ENCODE measurements around the gene AVPR2.

The AVPR2 gene

DNA sequence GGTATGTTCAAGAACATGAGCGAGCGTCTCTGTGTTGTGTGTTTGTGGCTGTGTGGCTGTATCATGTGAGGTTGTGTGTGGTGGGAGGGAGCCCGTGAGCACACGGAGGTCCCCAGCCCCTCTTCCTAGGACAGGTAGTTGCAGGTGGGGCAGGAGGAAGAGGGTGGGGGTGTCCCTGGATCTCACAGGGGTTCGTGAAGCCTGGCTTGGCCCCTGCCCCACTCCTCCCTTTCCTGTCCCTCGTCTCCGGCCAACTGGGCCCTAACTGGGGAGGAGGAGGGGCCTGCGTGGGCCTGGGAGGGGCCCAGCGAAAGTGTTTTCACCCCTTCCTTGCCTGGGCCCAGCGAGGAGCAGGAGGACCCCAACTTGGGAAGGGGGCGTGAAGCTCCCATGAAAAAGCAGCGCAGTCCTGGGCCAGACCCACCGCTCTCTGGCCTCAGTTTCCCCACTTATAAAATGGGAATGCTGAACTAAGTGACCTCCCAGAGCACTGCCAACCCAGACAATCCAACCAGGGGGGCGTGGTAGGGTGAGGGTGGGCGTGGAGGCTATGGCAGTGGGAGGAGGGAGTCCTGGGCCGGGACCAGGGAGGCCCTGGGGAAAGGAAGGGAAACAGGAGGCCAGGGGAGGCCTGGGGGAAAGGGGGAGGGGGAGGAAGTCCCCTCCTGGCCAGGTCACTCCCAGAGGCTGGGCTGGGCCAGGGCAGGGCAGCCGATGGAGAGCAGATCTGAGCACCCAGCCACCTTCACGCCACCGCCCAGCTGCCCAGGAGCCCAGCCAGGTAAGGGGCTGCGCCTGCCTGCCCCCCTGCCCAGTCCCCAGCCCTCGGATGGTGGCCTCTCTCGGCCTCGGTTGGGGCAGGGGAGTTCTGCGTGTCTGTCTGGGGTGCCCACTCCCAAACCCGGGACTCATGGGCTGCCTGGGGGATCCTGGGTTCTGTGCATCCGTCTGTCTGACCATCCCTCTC, at the start of gene AVPR2:
AVPR2 (plus strand) TSS at position 683 of the 967 bp plus-strand sequence. CDS start 473 bp downstream, outside the sequence.
- WGBS (ENCODE audit: insufficient coverage, insufficient read length) = no CpG with 5 or more reads among the region's 26 CpGs
- H3K27ac ChIP-seq (ENCODE audit: low read length) = no peak within 1 kb of the TSS

DNA sequence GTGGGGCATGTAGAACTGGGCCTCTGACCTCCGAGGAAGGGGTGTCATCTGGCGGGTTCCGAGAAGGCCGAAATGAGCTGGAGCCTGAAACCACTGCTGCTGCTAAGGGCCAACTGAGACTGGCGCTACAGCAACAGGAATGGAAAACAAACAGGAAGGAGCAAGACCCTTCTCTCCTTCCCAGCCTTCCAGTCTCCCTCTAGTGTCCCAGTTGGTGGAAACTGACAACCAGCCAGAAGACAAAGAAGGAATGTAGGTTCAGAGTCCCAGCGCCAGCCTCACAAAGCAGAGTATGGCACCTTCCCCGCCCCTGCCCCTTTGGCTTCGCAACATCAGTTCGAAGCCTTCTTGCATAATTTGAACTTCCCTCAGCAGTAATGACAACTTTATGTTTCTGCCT, 49.8 kb upstream of the AVPR2 start:
- Histone ChIP-seq H3K4me3 (ENCODE audit: low read length) (no peak overlapping the region), H3K27me3 (ENCODE audit: control insufficient read depth, insufficient read depth, low read length) (no peaks in the 10 kb centered on the region), H3K27ac (ENCODE audit: low read length) (no peak overlapping the region), H3K9me3 (ENCODE audit: control insufficient read depth, insufficient read depth, low read length) (no peaks in the 10 kb centered on the region), H3K36me3 (ENCODE audit: control insufficient read depth, insufficient read depth, low read length) (no peaks in the 10 kb centered on the region), H3K4me1 (ENCODE audit: control insufficient read depth, insufficient read depth, low read length) (no peaks in the 10 kb centered on the region)
- no peak for DNase-seq (ENCODE audit: low read depth, low spot score)
- no CpG with 5 or more reads among the region's 9 CpGs for WGBS (ENCODE audit: insufficient coverage, insufficient read length)

More for the DNA sequence above, at the start of gene AVPR2:
- no peaks in the 10 kb centered on the region for H3K36me3 ChIP-seq (ENCODE audit: control insufficient read depth, insufficient read depth, low read length)
- H3K4me3 ChIP-seq (ENCODE audit: low read length) = no peak within 1 kb of the TSS
- H3K27me3 ChIP-seq (ENCODE audit: control insufficient read depth, insufficient read depth, low read length) = no peaks in the 10 kb centered on the region
- H3K9me3 ChIP-seq (ENCODE audit: control insufficient read depth, insufficient read depth, low read length) = no peaks in the 10 kb centered on the region
- H3K4me1 ChIP-seq (ENCODE audit: control insufficient read depth, insufficient read depth, low read length) = peaks cover 5% of the 10 kb centered on the region
- DNase-seq (ENCODE audit: low read depth, low spot score) = no peak

DNA sequence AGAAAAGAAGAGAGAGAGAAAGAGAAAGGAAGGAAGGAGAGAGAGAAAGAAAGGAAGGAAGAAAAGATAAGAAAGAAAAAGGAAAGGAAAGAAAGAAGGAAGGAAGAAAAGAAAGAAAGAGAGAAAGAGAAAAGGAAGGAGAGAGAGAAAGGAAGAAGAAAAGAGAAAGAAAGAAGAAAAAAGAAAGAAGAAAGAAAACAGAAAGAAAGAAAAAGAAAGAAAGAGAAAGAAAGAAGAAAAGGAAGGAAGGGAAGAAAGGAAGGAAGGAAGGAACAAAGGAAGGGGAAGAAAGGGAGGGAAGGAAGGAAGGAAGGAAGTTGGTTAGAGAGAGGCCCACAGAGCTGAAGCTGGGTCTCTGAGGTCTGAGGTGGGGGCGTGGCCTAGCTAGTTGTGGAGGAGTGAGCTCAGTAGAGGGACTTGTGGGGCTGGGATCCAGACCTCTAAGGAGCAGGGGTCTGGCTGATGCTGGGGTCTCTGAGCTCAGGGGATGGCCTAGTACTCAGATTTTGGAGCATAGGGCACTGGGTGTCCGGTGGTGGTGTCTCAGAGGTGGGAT, 47.0 kb upstream of the AVPR2 start:
- Histone ChIP-seq H3K4me1 (ENCODE audit: control insufficient read depth, insufficient read depth, low read length) (peaks cover 1% of the 10 kb centered on the region; the same call in 1 of the 2 replicates), H3K36me3 (ENCODE audit: control insufficient read depth, insufficient read depth, low read length) (no peaks in the 10 kb centered on the region), H3K27me3 (ENCODE audit: control insufficient read depth, insufficient read depth, low read length) (no peaks in the 10 kb centered on the region), H3K27ac (ENCODE audit: low read length) (no peak overlapping the region), H3K9me3 (ENCODE audit: control insufficient read depth, insufficient read depth, low read length) (no peaks in the 10 kb centered on the region), H3K4me3 (ENCODE audit: low read length) (no peak overlapping the region)
- no CpG with 5 or more reads among the region's 2 CpGs for WGBS (ENCODE audit: insufficient coverage, insufficient read length)
- DNase-seq (ENCODE audit: low read depth, low spot score) = no peak

DNA sequence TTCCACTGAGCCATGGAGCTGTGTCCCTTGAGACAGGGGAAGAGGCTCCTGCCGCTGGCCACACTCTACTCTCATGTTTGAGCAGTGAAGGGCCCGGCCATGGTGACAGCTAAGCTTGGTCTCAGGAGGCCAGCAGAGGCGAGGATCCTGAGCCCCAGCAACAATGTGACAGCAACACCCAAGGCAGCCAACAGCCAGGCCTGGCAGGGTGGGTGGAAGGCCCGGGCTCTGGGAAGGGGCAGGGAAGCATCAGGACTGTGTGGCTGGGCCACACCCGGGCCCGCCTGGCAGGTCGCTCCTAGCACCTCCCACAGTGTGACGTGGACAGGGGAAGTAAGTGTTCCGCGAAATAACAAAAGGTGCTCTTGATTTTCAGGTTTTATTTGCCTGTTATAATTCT, 43.3 kb upstream of the AVPR2 start:
- Histone ChIP-seq H3K36me3 (ENCODE audit: control insufficient read depth, insufficient read depth, low read length) (peaks cover 4% of the 10 kb centered on the region; the same call in 1 of the 2 replicates), H3K9me3 (ENCODE audit: control insufficient read depth, insufficient read depth, low read length) (no peaks in the 10 kb centered on the region), H3K4me3 (ENCODE audit: low read length) (no peak overlapping the region), H3K27ac (ENCODE audit: low read length) (no peak overlapping the region), H3K4me1 (ENCODE audit: control insufficient read depth, insufficient read depth, low read length) (peaks cover 1% of the 10 kb centered on the region; the same call in 1 of the 2 replicates), H3K27me3 (ENCODE audit: control insufficient read depth, insufficient read depth, low read length) (no peaks in the 10 kb centered on the region)
- WGBS (ENCODE audit: insufficient coverage, insufficient read length) = no CpG with 5 or more reads among the region's 10 CpGs
- DNase-seq (ENCODE audit: low read depth, low spot score) = no peak

DNA sequence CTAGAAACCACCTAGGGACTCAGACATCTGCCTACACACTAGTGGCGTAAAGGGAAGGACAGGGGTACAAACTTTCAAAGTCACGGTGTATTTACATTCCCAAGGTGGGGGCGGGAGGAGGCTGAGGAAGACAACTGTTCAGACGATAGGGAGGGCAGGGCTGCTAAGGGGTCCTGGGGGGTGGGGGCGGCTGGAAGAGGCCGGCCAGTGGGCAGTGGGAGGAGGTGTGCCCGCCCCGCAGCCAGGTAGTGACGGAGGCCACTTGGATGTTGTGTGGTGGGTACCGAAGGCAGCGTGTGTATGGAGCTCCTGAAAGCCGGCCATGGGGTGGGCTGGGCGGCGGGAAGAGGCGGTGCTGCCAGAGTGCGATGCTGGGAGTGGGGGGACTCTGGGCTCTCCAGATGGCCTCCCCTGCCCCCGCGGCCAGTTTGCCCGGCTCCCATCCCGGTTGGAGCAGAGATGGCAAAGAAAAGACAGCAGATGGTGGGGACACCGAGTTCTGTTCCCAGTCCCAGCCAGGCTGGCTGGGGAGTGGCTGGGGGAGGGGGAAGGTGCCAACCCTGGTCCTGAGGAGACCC, 42.7 kb upstream of the AVPR2 start:
- no peaks in the 10 kb centered on the region for H3K27me3 ChIP-seq (ENCODE audit: control insufficient read depth, insufficient read depth, low read length)
- H3K4me3 ChIP-seq (ENCODE audit: low read length) = no peak overlapping the region
- H3K36me3 ChIP-seq (ENCODE audit: control insufficient read depth, insufficient read depth, low read length) = peaks cover 4% of the 10 kb centered on the region; the same call in 1 of the 2 replicates
- H3K27ac ChIP-seq (ENCODE audit: low read length) = no peak overlapping the region
- DNase-seq (ENCODE audit: low read depth, low spot score) = no peak
- H3K9me3 ChIP-seq (ENCODE audit: control insufficient read depth, insufficient read depth, low read length) = no peaks in the 10 kb centered on the region
- WGBS (ENCODE audit: insufficient coverage, insufficient read length) = no CpG with 5 or more reads among the region's 21 CpGs
- peaks cover 1% of the 10 kb centered on the region; the same call in 1 of the 2 replicates for H3K4me1 ChIP-seq (ENCODE audit: control insufficient read depth, insufficient read depth, low read length)

DNA sequence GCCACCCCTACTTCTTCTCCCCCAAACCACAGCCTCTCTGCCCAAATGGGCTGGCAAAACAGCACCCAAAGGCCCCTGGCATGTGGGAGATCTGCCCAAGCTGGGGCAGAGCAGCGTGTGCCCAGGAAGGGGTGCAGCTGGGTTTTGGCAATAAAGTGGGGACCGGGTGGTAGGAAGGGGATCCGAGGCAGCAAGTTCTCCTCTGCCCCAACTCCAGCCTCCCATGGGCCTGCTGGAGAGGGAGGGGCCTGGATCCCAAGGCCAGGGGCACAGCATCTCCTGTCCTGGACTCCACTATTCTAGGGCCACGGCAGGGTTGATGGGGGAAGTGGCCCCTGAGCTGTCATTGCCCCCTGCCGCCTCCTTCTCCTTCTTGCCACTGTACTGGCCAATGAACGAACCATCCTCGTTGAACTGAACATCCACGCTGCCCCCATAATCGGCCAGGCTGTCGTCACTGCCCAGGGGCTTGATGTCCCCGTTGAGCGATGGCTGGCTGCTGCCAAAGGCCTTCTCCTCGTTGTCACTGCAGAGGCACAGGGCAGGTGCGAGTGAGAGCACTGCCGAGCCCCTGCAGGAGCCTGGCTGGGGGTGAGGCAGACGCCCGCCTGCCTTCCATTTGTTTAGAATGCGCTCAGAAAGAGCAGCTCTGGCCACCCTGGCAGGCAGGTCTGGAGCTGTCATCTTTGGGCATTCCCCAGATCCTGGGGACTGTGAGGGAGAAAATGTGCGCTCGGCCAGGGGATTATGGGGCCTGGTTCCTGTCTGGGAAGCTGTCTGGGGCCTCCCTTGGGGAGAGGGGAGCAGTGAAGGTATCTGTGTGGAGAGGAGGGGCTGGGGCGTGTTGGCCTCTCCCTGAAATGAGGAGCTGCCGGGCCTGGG, 41.9 kb upstream of the AVPR2 start:
- H3K4me1 ChIP-seq (ENCODE audit: control insufficient read depth, insufficient read depth, low read length) = peaks cover 1% of the 10 kb centered on the region; the same call in 1 of the 2 replicates
- peaks cover 4% of the 10 kb centered on the region for H3K36me3 ChIP-seq (ENCODE audit: control insufficient read depth, insufficient read depth, low read length)
- no peak overlapping the region for H3K4me3 ChIP-seq (ENCODE audit: low read length)
- no peak for DNase-seq (ENCODE audit: low read depth, low spot score)
- WGBS (ENCODE audit: insufficient coverage, insufficient read length) = no CpG with 5 or more reads among the region's 22 CpGs
- H3K27ac ChIP-seq (ENCODE audit: low read length) = no peak overlapping the region
- H3K9me3 ChIP-seq (ENCODE audit: control insufficient read depth, insufficient read depth, low read length) = no peaks in the 10 kb centered on the region
- H3K27me3 ChIP-seq (ENCODE audit: control insufficient read depth, insufficient read depth, low read length) = no peaks in the 10 kb centered on the region

DNA sequence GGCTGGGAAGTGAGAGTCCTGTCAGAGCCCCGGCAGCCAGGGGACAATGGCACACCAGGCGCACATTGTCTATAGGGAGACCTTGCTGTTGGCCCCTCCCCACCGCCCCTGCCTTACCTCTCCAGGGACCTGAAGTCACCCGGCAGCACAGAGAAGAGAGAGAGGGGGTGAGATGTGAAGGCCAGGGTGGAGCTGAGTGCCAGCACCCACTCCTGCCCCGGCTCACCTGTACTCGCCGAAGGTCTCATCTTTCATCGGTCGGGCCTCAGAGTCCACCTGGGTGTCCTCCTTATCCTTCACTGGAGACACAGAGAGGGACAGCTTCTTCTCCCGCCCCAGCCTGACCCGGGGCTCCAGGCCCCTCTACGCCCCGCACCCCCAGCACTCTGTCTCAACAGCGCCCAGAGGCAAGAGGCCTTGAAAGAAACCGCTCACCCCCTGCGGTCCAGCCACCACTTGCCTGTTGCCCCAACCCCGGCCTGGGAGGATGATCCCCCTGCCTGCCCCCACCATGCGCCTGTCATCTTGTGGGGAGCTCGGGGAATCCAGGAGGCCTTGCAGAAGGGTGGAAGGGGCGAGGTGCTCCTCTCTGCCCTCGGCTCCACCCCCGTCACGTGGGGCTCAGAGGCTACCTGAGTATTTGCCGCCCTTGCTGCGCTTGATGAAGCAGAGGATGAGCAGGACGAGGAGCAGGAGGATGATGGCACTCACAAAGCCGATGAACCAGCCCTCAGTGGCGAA, 41.1 kb upstream of the AVPR2 start:
- Histone ChIP-seq H3K27me3 (ENCODE audit: control insufficient read depth, insufficient read depth, low read length) (no peaks in the 10 kb centered on the region), H3K27ac (ENCODE audit: low read length) (no peak overlapping the region), H3K4me1 (ENCODE audit: control insufficient read depth, insufficient read depth, low read length) (peaks cover 1% of the 10 kb centered on the region; the same call in 1 of the 2 replicates), H3K4me3 (ENCODE audit: low read length) (no peak overlapping the region), H3K9me3 (ENCODE audit: control insufficient read depth, insufficient read depth, low read length) (no peaks in the 10 kb centered on the region), H3K36me3 (ENCODE audit: control insufficient read depth, insufficient read depth, low read length) (peaks cover 7% of the 10 kb centered on the region)
- WGBS (ENCODE audit: insufficient coverage, insufficient read length) = no CpG with 5 or more reads among the region's 28 CpGs
- no peak for DNase-seq (ENCODE audit: low read depth, low spot score)

DNA sequence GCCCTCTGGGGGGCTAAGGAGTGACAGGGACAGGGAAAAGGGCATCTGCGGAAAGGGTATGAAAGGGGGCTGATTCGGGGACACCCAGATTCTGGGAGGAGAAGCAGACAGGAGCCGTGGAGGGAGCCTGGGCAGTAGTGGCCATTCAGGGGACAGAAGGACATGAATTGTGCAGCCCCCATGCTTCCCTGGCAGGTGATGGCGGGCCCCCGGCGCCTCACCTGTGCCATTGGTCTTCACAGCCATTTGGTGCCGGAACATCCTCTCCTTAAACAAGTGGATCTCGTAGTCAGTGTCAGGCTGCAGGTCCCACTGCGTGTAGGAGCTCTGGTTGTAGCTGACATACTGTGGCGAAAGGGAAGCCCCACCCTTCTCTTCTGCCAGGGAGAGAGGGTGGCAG, 40.4 kb upstream of the AVPR2 start:
- Histone ChIP-seq H3K27ac (ENCODE audit: low read length) (no peak overlapping the region), H3K27me3 (ENCODE audit: control insufficient read depth, insufficient read depth, low read length) (no peaks in the 10 kb centered on the region), H3K9me3 (ENCODE audit: control insufficient read depth, insufficient read depth, low read length) (no peaks in the 10 kb centered on the region), H3K36me3 (ENCODE audit: control insufficient read depth, insufficient read depth, low read length) (peaks cover 7% of the 10 kb centered on the region), H3K4me3 (ENCODE audit: low read length) (no peak overlapping the region), H3K4me1 (ENCODE audit: control insufficient read depth, insufficient read depth, low read length) (peaks cover 1% of the 10 kb centered on the region; the same call in 1 of the 2 replicates)
- no CpG with 5 or more reads among the region's 10 CpGs for WGBS (ENCODE audit: insufficient coverage, insufficient read length)
- DNase-seq (ENCODE audit: low read depth, low spot score) = no peak

DNA sequence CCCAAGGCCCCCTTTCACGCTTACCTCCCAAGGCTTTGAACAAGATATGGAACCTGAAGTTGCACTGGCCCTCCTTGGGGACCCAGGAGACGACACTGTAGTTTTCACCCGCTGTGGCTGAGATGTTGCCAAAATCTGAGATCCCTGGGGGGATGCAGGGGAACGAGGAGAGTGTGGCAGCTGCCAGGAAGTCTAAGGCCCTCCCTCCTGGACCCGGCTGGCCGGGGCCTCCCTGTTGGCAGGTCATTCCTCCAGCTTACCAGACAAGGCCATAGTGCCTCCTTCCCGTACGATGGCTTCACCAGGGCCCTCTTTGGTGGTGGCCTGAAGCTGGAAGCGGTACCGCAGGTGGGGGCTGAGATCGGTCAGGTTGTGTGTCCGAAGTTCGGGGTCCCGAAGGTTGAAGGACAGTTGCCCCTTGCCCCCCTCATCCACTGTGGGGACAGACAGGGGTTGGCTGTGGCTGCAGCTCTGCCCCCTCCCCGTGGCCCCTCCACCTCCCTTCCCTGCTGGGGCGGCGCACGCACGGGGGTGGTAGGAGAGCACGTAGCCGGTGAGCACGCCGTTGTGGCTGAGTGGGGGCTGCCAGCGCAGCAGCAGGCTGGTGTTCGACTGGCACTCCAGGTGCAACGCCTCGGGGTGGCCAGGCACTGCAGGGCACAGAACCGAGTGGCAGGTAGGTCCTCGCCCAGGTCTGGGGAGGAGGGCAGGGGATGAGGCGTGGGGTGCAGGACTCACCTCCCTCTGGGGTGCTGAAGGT, 39.7 kb upstream of the AVPR2 start:
- DNase-seq (ENCODE audit: low read depth, low spot score) = no peak
- H3K36me3 ChIP-seq (ENCODE audit: control insufficient read depth, insufficient read depth, low read length) = peaks cover 7% of the 10 kb centered on the region
- H3K9me3 ChIP-seq (ENCODE audit: control insufficient read depth, insufficient read depth, low read length) = no peaks in the 10 kb centered on the region
- no CpG with 5 or more reads among the region's 30 CpGs for WGBS (ENCODE audit: insufficient coverage, insufficient read length)
- no peak overlapping the region for H3K27ac ChIP-seq (ENCODE audit: low read length)
- H3K4me3 ChIP-seq (ENCODE audit: low read length) = no peak overlapping the region; the same call in 1 of the 2 replicates
- peaks cover 1% of the 10 kb centered on the region; the same call in 1 of the 2 replicates for H3K4me1 ChIP-seq (ENCODE audit: control insufficient read depth, insufficient read depth, low read length)
- no peaks in the 10 kb centered on the region for H3K27me3 ChIP-seq (ENCODE audit: control insufficient read depth, insufficient read depth, low read length)
